ENCODE measurements around the gene PPP1R26. TPM values are rescaled to one million over a fixed set of nuclear protein-coding genes. Genes with fewer than 3 reads are reported as not detected.

The PPP1R26 gene
- total and polyA plus RNA-seq, 9 of the 15 experiments (the other 6 are each of a cell fraction or from before 2014, with no cell fraction given), result 0.77 to 26.8 (median 9.3) TPM

GRCh38 chr9:135500525-135501260 lies 21.1 kb downstream of the PPP1R26 start, which contains the start of gene MRPS2 (continued):
- no peak for TF ChIP-seq RFX5 (IDR thresholded peaks at IDR 0.05; ENCODE audit: low read depth, low read length)
- peak; percentile 2 for TF ChIP-seq ATF6 (CRISPR knock-in tag; IDR thresholded peaks at IDR 0.05)
- peak; percentile 94 for TF ChIP-seq EGR1 (conservative IDR thresholded peaks at IDR 0.05)
- TF ChIP-seq ZNF124 (CRISPR knock-in tag; IDR thresholded peaks at IDR 0.05), result no peak
- no peak for TF ChIP-seq MCM2 (IDR thresholded peaks at IDR 0.05; ENCODE audit: low read depth)
- no peak for TF ChIP-seq LARP7 (IDR thresholded peaks at IDR 0.05)
- no peak for TF ChIP-seq POU5F1 (IDR thresholded peaks at IDR 0.05; ENCODE audit: borderline replicate concordance, low read depth, low read length, partially characterized antibody)
- TF ChIP-seq SNIP1 (IDR thresholded peaks at IDR 0.05; ENCODE audit: low read depth), result peak; percentile 66; the same call in 1 of the 2 replicates
- TF ChIP-seq HEY1 (CRISPR knock-in tag; IDR thresholded peaks at IDR 0.05; ENCODE audit: borderline replicate concordance), result no peak
- no peak for TF ChIP-seq RBM14 (IDR thresholded peaks at IDR 0.05; ENCODE audit: borderline replicate concordance, insufficient read depth, low read depth, low read length)
- no peak for TF ChIP-seq EP300 (IDR thresholded peaks at IDR 0.05; ENCODE audit: low read length)
- no peak; the same call in 1 of the 2 replicates for TF ChIP-seq ZBED1 (IDR thresholded peaks at IDR 0.05)
- no peak for TF ChIP-seq NR2F6 (CRISPR knock-in tag; IDR thresholded peaks at IDR 0.05)
- TF ChIP-seq ELK3 (CRISPR knock-in tag; IDR thresholded peaks at IDR 0.05), result no peak
- no peak for TF ChIP-seq HMG20A (CRISPR knock-in tag; conservative IDR thresholded peaks at IDR 0.05)
- TF ChIP-seq SMARCA5 (IDR thresholded peaks at IDR 0.05), result no peak
- no peak for TF ChIP-seq ZNF79 (CRISPR knock-in tag; IDR thresholded peaks at IDR 0.05; ENCODE audit: low read depth)
- TF ChIP-seq FOSL1 (tag; conservative IDR thresholded peaks at IDR 0.05), result peak; percentile 31; the same call in 1 of the 2 replicates
- no peak for TF ChIP-seq FOXK2 (conservative IDR thresholded peaks at IDR 0.05 in 1 of 2, IDR thresholded peaks at IDR 0.05 in 1 of 2; ENCODE audit: low read depth in 2 of 2)
- TF ChIP-seq, protein P1, sequence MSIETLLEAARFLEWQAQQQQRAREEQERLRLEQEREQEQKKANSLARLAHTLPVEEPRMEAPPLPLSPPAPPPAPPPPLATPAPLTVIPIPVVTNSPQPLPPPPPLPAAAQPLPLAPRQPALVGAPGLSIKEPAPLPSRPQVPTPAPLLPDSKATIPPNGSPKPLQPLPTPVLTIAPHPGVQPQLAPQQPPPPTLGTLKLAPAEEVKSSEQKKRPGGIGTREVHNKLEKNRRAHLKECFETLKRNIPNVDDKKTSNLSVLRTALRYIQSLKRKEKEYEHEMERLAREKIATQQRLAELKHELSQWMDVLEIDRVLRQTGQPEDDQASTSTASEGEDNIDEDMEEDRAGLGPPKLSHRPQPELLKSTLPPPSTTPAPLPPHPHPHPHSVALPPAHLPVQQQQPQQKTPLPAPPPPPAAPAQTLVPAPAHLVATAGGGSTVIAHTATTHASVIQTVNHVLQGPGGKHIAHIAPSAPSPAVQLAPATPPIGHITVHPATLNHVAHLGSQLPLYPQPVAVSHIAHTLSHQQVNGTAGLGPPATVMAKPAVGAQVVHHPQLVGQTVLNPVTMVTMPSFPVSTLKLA (conservative IDR thresholded peaks at IDR 0.05), result peak in 1 of 2 experiments; percentile 82
- no peak for TF ChIP-seq HDAC2 (IDR thresholded peaks at IDR 0.05)
- TF ChIP-seq ZNF23 (CRISPR knock-in tag; IDR thresholded peaks at IDR 0.05), result no peak
- no peak for TF ChIP-seq THRAP3 (IDR thresholded peaks at IDR 0.05; ENCODE audit: borderline replicate concordance)
- TF ChIP-seq ZC3H11A (IDR thresholded peaks at IDR 0.05; ENCODE audit: low read depth, low read length), result no peak
- no peak for TF ChIP-seq E2F5 (CRISPR knock-in tag; IDR thresholded peaks at IDR 0.05)

Data from K562 (cell line).